IMR-90 (cell line): ENCODE results near the gene DNAJC3. TPM values are rescaled to one million over a fixed set of nuclear protein-coding genes. Genes with fewer than 3 reads are reported as not detected.

Source experiments
- ATAC-seq: fragments of 200-7000 bp; cut with Tn5 transposase; 2 replicates; pipeline ENCODE4 v1.9.1; 2020; ENCODE audit warnings: low read depth, mild to moderate bottlenecking, moderate library complexity
- BruUV-seq: library from RNA; stranded (reverse); fragments of 400-500 nt; replicated peaks from 2 replicates; lab custom pipeline; 2021; lab: Mats Ljungman, UMichigan
- CTCF ChIA-PET: fragments of 300-600 bp; formaldehyde crosslinking; extraction: SDS; loops from one replicate; lab custom pipeline; 2021; ENCODE audit warnings: antibody characterized with exemption; lab: Yijun Ruan, JAX
- POLR2A ChIA-PET: fragments of 300-600 bp; sonication (Branson Sonifier 250); formaldehyde crosslinking; loops from one replicate; lab custom pipeline; 2022; ENCODE audit warnings: antibody characterized with exemption; ENCODE audit not compliant: unreplicated experiment; lab: Charles Lee
- DNase-seq: peaks from one replicate; pipeline ENCODE4 v3.0.0; 2013
- H2AFZ ChIP-seq: replicated peaks from 2 replicates; pipeline ENCODE3; 2013; ENCODE audit warnings: low read length, mild to moderate bottlenecking; ENCODE audit not compliant: poor library complexity
- H2AK5ac ChIP-seq: 2 replicates; pipeline ENCODE4 v1.6.1; 2013; ENCODE audit warnings: low read depth, low read length, inconsistent platforms
- H2AK9ac ChIP-seq: replicated peaks from 2 replicates; pipeline ENCODE3; 2013; ENCODE audit warnings: mild to moderate bottlenecking, low read depth, low read length, moderate library complexity; ENCODE audit not compliant: poor library complexity
- H2BK120ac ChIP-seq: 2 replicates; pipeline ENCODE4 v1.6.1; 2013; ENCODE audit warnings: low read depth, low read length, inconsistent platforms
- H2BK15ac ChIP-seq: 3 replicates; pipeline ENCODE4 v1.6.1; 2013; ENCODE audit warnings: low read depth, low read length, inconsistent platforms
- H2BK20ac ChIP-seq: 2 replicates; pipeline ENCODE4 v1.6.1; 2013; ENCODE audit warnings: low read depth, mild to moderate bottlenecking, inconsistent platforms, low read length, moderate library complexity
- H2BK5ac ChIP-seq: 2 replicates; pipeline ENCODE4 v1.6.1; 2013; ENCODE audit warnings: mild to moderate bottlenecking, low read depth, low read length, inconsistent platforms; ENCODE audit not compliant: poor library complexity, severe bottlenecking
- H3K14ac ChIP-seq: replicated peaks from 2 replicates; pipeline ENCODE4 v1.6.1; 2013; ENCODE audit warnings: low read depth, low read length, inconsistent platforms
- H3K18ac ChIP-seq: 2 replicates; pipeline ENCODE4 v1.6.1; 2013; ENCODE audit warnings: low read depth, low read length, control low read depth
- H3K23ac ChIP-seq: 2 replicates; pipeline ENCODE4 v1.6.1; 2013; ENCODE audit warnings: low read depth, low read length, inconsistent platforms
- H3K27ac ChIP-seq: 2 replicates; pipeline ENCODE4 v1.5.1; 2013; ENCODE audit warnings: mild to moderate bottlenecking, control low read depth, low read length; ENCODE audit not compliant: insufficient read depth
- H3K27me3 ChIP-seq: 2 replicates; pipeline ENCODE4 v1.6.1; 2013; ENCODE audit warnings: low read length; ENCODE audit not compliant: control insufficient read depth, insufficient read depth
- H3K36me3 ChIP-seq: 2 replicates; pipeline ENCODE4 v1.6.1; 2013; ENCODE audit warnings: low read length, mixed read lengths; ENCODE audit not compliant: control insufficient read depth, insufficient read depth
- H3K4ac ChIP-seq: 2 replicates; pipeline ENCODE4 v1.6.1; 2013; ENCODE audit warnings: low read depth, low read length, inconsistent platforms
- H3K4me1 ChIP-seq: 2 replicates; pipeline ENCODE4 v1.6.1; 2013; ENCODE audit warnings: low read length, mixed read lengths; ENCODE audit not compliant: control insufficient read depth, insufficient read depth
- H3K4me2 ChIP-seq: 2 replicates; pipeline ENCODE4 v1.6.1; 2013; ENCODE audit warnings: low read depth, mild to moderate bottlenecking, control low read depth, low read length, moderate library complexity
- H3K4me3 ChIP-seq: 2 replicates; pipeline ENCODE4 v1.5.1; 2013; ENCODE audit warnings: low read depth, mild to moderate bottlenecking, control low read depth, low read length, moderate library complexity; ENCODE audit not compliant: insufficient read depth
- H3K56ac ChIP-seq: 2 replicates; pipeline ENCODE4 v1.6.1; 2013; ENCODE audit warnings: low read length, inconsistent platforms; ENCODE audit not compliant: insufficient read depth; ENCODE audit errors: extremely low read depth
- H3K79me1 ChIP-seq, 2 experiments: 2 replicates each; pipeline ENCODE4 v1.6.1; 2013; ENCODE audit warnings: low read length in 2 of 2, inconsistent platforms in 1 of 2, low read depth in 1 of 2
- H3K9ac ChIP-seq: 2 replicates; pipeline ENCODE4 v1.6.1; 2013; ENCODE audit warnings: low read depth, low read length, control low read depth
- H3K9me1 ChIP-seq: 2 replicates; pipeline ENCODE4 v1.6.1; 2013; ENCODE audit warnings: low read length, inconsistent platforms; ENCODE audit not compliant: insufficient read depth
- H3K9me3 ChIP-seq: 2 replicates; pipeline ENCODE4 v1.6.1; 2013; ENCODE audit warnings: low read length; ENCODE audit not compliant: control insufficient read depth, insufficient read depth
- H4K20me1 ChIP-seq: 2 replicates; pipeline ENCODE4 v1.6.1; 2013; ENCODE audit warnings: low read length, inconsistent platforms; ENCODE audit not compliant: insufficient read depth
- H4K5ac ChIP-seq: 2 replicates; pipeline ENCODE4 v1.6.1; 2013; ENCODE audit warnings: mild to moderate bottlenecking, low read depth, low read length, control low read depth
- H4K8ac ChIP-seq, 2 experiments: 2 replicates each; pipeline ENCODE4 v1.6.1; 2013; ENCODE audit warnings: low read depth in 2 of 2, low read length in 2 of 2, control low read depth in 1 of 2, inconsistent platforms in 1 of 2
- H4K91ac ChIP-seq: 2 replicates; pipeline ENCODE4 v1.6.1; 2013; ENCODE audit warnings: low read depth, low read length, inconsistent platforms; ENCODE audit not compliant: insufficient read depth
- BHLHE40 ChIP-seq: fragments of 150-350 bp; IDR thresholded peaks from 2 replicates; pipeline ENCODE4 v1.6.1; 2016; ENCODE audit warnings: mild to moderate bottlenecking, low read depth, low read length
- CEBPB ChIP-seq: IDR thresholded peaks from 2 replicates; pipeline ENCODE4 v1.6.1; 2012; ENCODE audit warnings: low read depth, low read length, improper control_type of control experiment
- CHD1 ChIP-seq: IDR thresholded peaks from 2 replicates; pipeline ENCODE4 v1.6.1; 2012; ENCODE audit warnings: low read depth, low read length, improper control_type of control experiment
- CTCF ChIP-seq: conservative IDR thresholded peaks from 2 replicates; pipeline ENCODE4 v1.5.1; 2012; ENCODE audit warnings: mild to moderate bottlenecking, low read depth, low read length, improper control_type of control experiment
- FOS ChIP-seq: fragments of 150-350 bp; IDR thresholded peaks from 2 replicates; pipeline ENCODE4 v1.6.1; 2016; ENCODE audit warnings: low read depth, low read length
- MAFK ChIP-seq: IDR thresholded peaks from 2 replicates; pipeline ENCODE4 v1.6.1; 2012; ENCODE audit warnings: low read depth, low read length, improper control_type of control experiment
- MAZ ChIP-seq: IDR thresholded peaks from 2 replicates; pipeline ENCODE4 v1.6.1; 2012; ENCODE audit warnings: low read depth, mild to moderate bottlenecking, low read length, improper control_type of control experiment, moderate library complexity, borderline replicate concordance
- NFE2L2 ChIP-seq: fragments of 150-350 bp; IDR thresholded peaks from 2 replicates; pipeline ENCODE4 v1.6.1; 2016; ENCODE audit warnings: low read depth, mild to moderate bottlenecking, low read length
- RAD21 ChIP-seq: IDR thresholded peaks from 2 replicates; pipeline ENCODE4 v1.6.1; 2012; ENCODE audit warnings: low read length, improper control_type of control experiment
- RCOR1 ChIP-seq: IDR thresholded peaks from 2 replicates; pipeline ENCODE4 v1.6.1; 2012; ENCODE audit warnings: mild to moderate bottlenecking, low read length, improper control_type of control experiment; ENCODE audit not compliant: insufficient replicate concordance
- RFX5 ChIP-seq: IDR thresholded peaks from 2 replicates; pipeline ENCODE4 v1.8.0; 2012; ENCODE audit warnings: low read depth, mild to moderate bottlenecking, low read length, moderate library complexity
- SMC3 ChIP-seq: fragments of 150-350 bp; IDR thresholded peaks from 2 replicates; pipeline ENCODE4 v1.6.1; 2016; ENCODE audit warnings: low read depth, mild to moderate bottlenecking, antibody characterized with exemption, low read length, moderate library complexity
- USF2 ChIP-seq: fragments of 150-350 bp; IDR thresholded peaks from 2 replicates; pipeline ENCODE4 v1.6.1; 2017; ENCODE audit warnings: mild to moderate bottlenecking, antibody characterized with exemption, low read length, low read depth
- WGBS, 2 experiments: methylation state at CpG; one replicate each; pipeline versions ENCODE4 v1.1.5 to v1.1.7; 2013; ENCODE audit warnings: missing lambda C conversion rate in 2 of 2; ENCODE audit not compliant: insufficient read length in 1 of 2; ENCODE audit errors: extremely low coverage in 2 of 2; 5-methylcytosine and 5-hydroxymethylcytosine counted together
- dilution Hi-C: fragments of 300-500 bp; cut with HindIII; formaldehyde crosslinking; loops from one replicate; pipeline ENCODE4 v1.14.3; 2018; ENCODE audit warnings: low sequenced_read_pairs; ENCODE audit not compliant: unreplicated experiment
- in situ Hi-C: fragments of 300-500 bp; cut with MboI; formaldehyde crosslinking; loops from 3 replicates; pipeline ENCODE4 v1.14.3; 2019; ENCODE audit warnings: low sequenced_read_pairs, inconsistent platforms, mixed read lengths
- intact Hi-C: fragments of 100-400 bp; cut with micrococcal nuclease; formaldehyde crosslinking; loops from 2 replicates; pipeline ENCODE4 v1.10.0; 2022
- polyA plus RNA-seq, 3 experiments: library from polyadenylated mRNA; depleted of rRNA; stranded (reverse); fragments of >200 nt; gene quantifications; 2 replicates each; pipeline ENCODE4 v1.2.3, GENCODE V29; 2012; ENCODE audit warnings: low replicate concordance in 1 of 3
- total RNA-seq: library from RNA; depleted of rRNA; stranded (reverse); fragments of >200 nt; gene quantifications from 2 replicates; pipeline ENCODE4 v1.2.3, GENCODE V29; 2012

DNAJC3 gene
- total and polyA plus RNA-seq, 2 of the 4 experiments (the other 2 are of a cell fraction): 10.7 to 28.5 TPM

GRCh38 chr13:95704510-95704909, 27.6 kb downstream of the DNAJC3 start:
- Histone ChIP-seq H3K9me1 (peaks cover 5% of the 10 kb centered on the region), H3K4me3 (no peak overlapping the region), H2BK120ac (no peak overlapping the region), H3K27ac (no peak overlapping the region), H3K23ac (no peak overlapping the region), H4K20me1 (peaks cover 48% of the 10 kb centered on the region), H4K8ac (no peak overlapping the region), H3K4me1 (peaks cover 2% of the 10 kb centered on the region; the same call in 1 of the 2 replicates), H4K5ac (no peak overlapping the region), H2AK5ac (no peak overlapping the region), H2AFZ (no peak overlapping the region), H2BK20ac (no peak overlapping the region), H3K9ac (no peak overlapping the region), H3K36me3 (no peaks in the 10 kb centered on the region), H3K9me3 (no peaks in the 10 kb centered on the region), H2BK5ac (no peak overlapping the region), H2BK15ac (no peak overlapping the region), H3K27me3 (no peaks in the 10 kb centered on the region), H3K4ac (no peak overlapping the region), H3K56ac (no peak overlapping the region), H4K91ac (no peak overlapping the region), H3K4me2 (no peak overlapping the region), H2AK9ac (no peak overlapping the region), H3K79me1 (peaks cover 31 to 73% of the 10 kb centered on the region in 2 experiments), H3K14ac (no peak overlapping the region), H3K18ac (no peak overlapping the region)
- no peak for DNase-seq
- intact Hi-C loops: no loop called here
- in situ Hi-C loops: no loop called here
- ATAC-seq: no peak
- POLR2A ChIA-PET: no interaction called here
- WGBS, 2 experiments: no CpG with 5 or more reads among the region's 3 CpGs
- CTCF ChIA-PET: interaction anchor here (0.9 kb wide), 1 partner anchor 129 kb away, joined by 3 read pairs; no protein-coding TSS in a partner anchor
- BruUV-seq: no TSS peak
- dilution Hi-C loops: no loop called here
- no peak for TF ChIP-seq SMC3
- no peak for TF ChIP-seq FOS
- TF ChIP-seq MAFK: no peak
- no peak for TF ChIP-seq BHLHE40
- TF ChIP-seq RAD21: no peak
- TF ChIP-seq RFX5: no peak
- TF ChIP-seq RCOR1: no peak
- no peak for TF ChIP-seq CHD1
- no peak; the same call in 1 of the 2 replicates for TF ChIP-seq CTCF
- no peak for TF ChIP-seq USF2
- no peak for TF ChIP-seq NFE2L2
- TF ChIP-seq CEBPB: no peak
- no peak for TF ChIP-seq MAZ
